ENCODE results near the gene GNB1L. TPM values are rescaled to one million over a fixed set of nuclear protein-coding genes. Genes with fewer than 3 reads are reported as not detected.

The GNB1L gene
- total RNA-seq, 1 donor = 4.0 TPM

- no peak overlapping the region for H3K4me3 ChIP-seq (ENCODE audit: insufficient read depth, low read length)
- H3K27me3 ChIP-seq (ENCODE audit: insufficient read depth, low read length) = no peaks in the 10 kb centered on the region
- peak; percentile 42 for DNase-seq (ENCODE audit: insufficient read length, low spot score, missing footprints)
- no peak for TF ChIP-seq CTCF (IDR thresholded peaks at IDR 0.05; ENCODE audit: extremely low read depth, low read depth, low read length)
- no peak overlapping the region for H3K27ac ChIP-seq (ENCODE audit: low read depth, low read length)
- peaks cover 13% of the 10 kb centered on the region for H3K4me1 ChIP-seq (ENCODE audit: insufficient read depth, low read length)
- peaks cover 44% of the 10 kb centered on the region for H3K79me2 ChIP-seq (ENCODE audit: insufficient read depth, low read length)
- no peak overlapping the region for H2AFZ ChIP-seq (ENCODE audit: low read length)
- no peak overlapping the region for H3K4me2 ChIP-seq (ENCODE audit: insufficient read depth, low read length)
- peaks cover 22% of the 10 kb centered on the region for H3K36me3 ChIP-seq (ENCODE audit: insufficient read depth, low read length)
- no peaks in the 10 kb centered on the region for H3K9me3 ChIP-seq (ENCODE audit: low read depth, low read length)
- H4K20me1 ChIP-seq (ENCODE audit: insufficient read depth, low read length) = peaks cover 8% of the 10 kb centered on the region
These were observed 7.9 kb downstream of the GNB1L start for GRCh38 chr22:19846620-19847344.

- Histone ChIP-seq H3K27ac (ENCODE audit: low read depth, low read length) (peak overlapping the region; percentile 48), H3K4me3 (ENCODE audit: insufficient read depth, low read length) (no peak overlapping the region), H3K79me2 (ENCODE audit: insufficient read depth, low read length) (peaks cover 28% of the 10 kb centered on the region), H2AFZ (ENCODE audit: low read length) (no peak overlapping the region), H3K9me3 (ENCODE audit: low read depth, low read length) (no peaks in the 10 kb centered on the region), H3K4me2 (ENCODE audit: insufficient read depth, low read length) (no peak overlapping the region), H4K20me1 (ENCODE audit: insufficient read depth, low read length) (peaks cover 6% of the 10 kb centered on the region), H3K4me1 (ENCODE audit: insufficient read depth, low read length) (peaks cover 13% of the 10 kb centered on the region), H3K27me3 (ENCODE audit: insufficient read depth, low read length) (no peaks in the 10 kb centered on the region), H3K36me3 (ENCODE audit: insufficient read depth, low read length) (peaks cover 6% of the 10 kb centered on the region)
- no peak for TF ChIP-seq CTCF (IDR thresholded peaks at IDR 0.05; ENCODE audit: extremely low read depth, low read depth, low read length)
- DNase-seq (ENCODE audit: insufficient read length, low spot score, missing footprints) = peak; percentile 32
These were observed 9.5 kb downstream of the GNB1L start for GRCh38 chr22:19845054-19845722.

- peaks cover under 1% of the 10 kb centered on the region for H3K36me3 ChIP-seq (ENCODE audit: insufficient read depth, low read length)
- no peaks in the 10 kb centered on the region for H3K27me3 ChIP-seq (ENCODE audit: insufficient read depth, low read length)
- DNase-seq (ENCODE audit: insufficient read length, low spot score, missing footprints) = peak; percentile 95
- H4K20me1 ChIP-seq (ENCODE audit: insufficient read depth, low read length) = peaks cover 5% of the 10 kb centered on the region
- H3K4me3 ChIP-seq (ENCODE audit: insufficient read depth, low read length) = peak overlapping the region; percentile 48
- peak overlapping the region; percentile 86 for H2AFZ ChIP-seq (ENCODE audit: low read length)
- no peaks in the 10 kb centered on the region for H3K9me3 ChIP-seq (ENCODE audit: low read depth, low read length)
- peaks cover 13% of the 10 kb centered on the region for H3K4me1 ChIP-seq (ENCODE audit: insufficient read depth, low read length)
- H3K27ac ChIP-seq (ENCODE audit: low read depth, low read length) = peak overlapping the region; percentile 48
- TF ChIP-seq CTCF (IDR thresholded peaks at IDR 0.05; ENCODE audit: extremely low read depth, low read depth, low read length) = no peak
- peak overlapping the region; percentile 69 for H3K4me2 ChIP-seq (ENCODE audit: insufficient read depth, low read length)
- H3K79me2 ChIP-seq (ENCODE audit: insufficient read depth, low read length) = peaks cover 21% of the 10 kb centered on the region
These were observed 10.2 kb downstream of the GNB1L start for GRCh38 chr22:19844377-19845053.
